LNCAP (cell line): ENCODE data around the gene TP53I13.

Experiments used
- CTCF ChIP-seq: fragments of 450-650 bp; IDR thresholded peaks from 2 replicates; pipeline ENCODE4 v1.5.1; 2017; ENCODE audit warnings: mild to moderate bottlenecking

TP53I13 gene

GRCh38 chr17:29595107-29595942 lies 26.8 kb downstream of the TP53I13 start:
- TF ChIP-seq CTCF = no peak

- TF ChIP-seq CTCF = no peak
Observed at GRCh38 chr17:29595943-29596774, 27.7 kb downstream of the TP53I13 start.

GRCh38 chr17:29596811-29597210 lies 28.3 kb downstream of the TP53I13 start:
- no peak for TF ChIP-seq CTCF

- TF ChIP-seq CTCF = no peak
Observed at GRCh38 chr17:29597361-29598172, 29.1 kb downstream of the TP53I13 start.

GRCh38 chr17:29603109-29603674 lies 34.7 kb downstream of the TP53I13 start:
- TF ChIP-seq CTCF = no peak

GRCh38 chr17:29607557-29608195 lies 39.2 kb downstream of the TP53I13 start:
- TF ChIP-seq CTCF = no peak
